Activated CD8-positive, alpha-beta memory T cell treated with anti-CD3 and anti-CD28 coated beads, Interleukin-2, amount 50 U/mL, for 48 hours (primary cell): ENCODE results near the gene PLXNA4.

Experiments
- DNase-seq: peaks from one replicate; pipeline ENCODE4 v3.0.0-alpha.2; 2020

PLXNA4 gene

GRCh38 chr7:132464740-132465139 is 111.5 kb downstream of the PLXNA4 start:
- DNase-seq, result no peak

DNA sequence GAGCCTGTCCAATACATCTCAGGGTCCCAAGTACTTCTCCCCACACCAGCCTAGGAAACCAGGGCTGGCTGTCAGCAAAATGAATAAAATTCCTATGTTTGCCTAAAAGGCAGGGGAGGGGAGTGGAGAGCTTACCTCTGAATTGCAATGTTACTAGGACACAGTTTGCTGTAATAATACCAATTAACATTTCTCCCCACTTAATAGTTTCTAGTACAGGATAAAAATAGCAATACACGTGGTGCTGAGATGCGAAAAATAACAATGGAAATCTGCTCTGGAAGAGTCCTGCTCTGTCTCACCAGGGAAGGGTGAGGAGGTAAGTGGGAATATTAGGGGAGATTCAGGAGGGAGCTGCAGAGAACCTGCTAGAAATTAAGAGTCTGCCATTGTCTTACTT is 112.3 kb downstream of the PLXNA4 start:
- no peak for DNase-seq

DNA sequence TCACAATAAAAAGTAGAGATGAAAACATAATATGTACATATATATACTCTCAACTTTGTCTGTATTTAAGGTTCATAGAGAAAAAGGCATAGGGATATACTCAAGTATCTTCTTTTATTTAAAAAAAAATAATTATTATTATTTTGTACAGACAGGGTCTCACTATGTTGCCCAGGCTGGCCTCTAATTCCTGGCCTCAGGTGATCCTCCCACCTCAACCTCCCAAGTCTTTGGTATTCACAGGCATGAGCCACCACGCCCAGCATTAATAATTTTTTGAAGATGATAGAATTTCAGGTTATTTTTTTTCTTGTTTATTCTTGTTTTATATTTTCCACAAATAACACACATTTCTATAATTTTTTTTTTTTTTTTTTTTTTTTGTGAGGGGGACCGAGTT is 113.8 kb downstream of the PLXNA4 start:
- DNase-seq, result no peak

DNA sequence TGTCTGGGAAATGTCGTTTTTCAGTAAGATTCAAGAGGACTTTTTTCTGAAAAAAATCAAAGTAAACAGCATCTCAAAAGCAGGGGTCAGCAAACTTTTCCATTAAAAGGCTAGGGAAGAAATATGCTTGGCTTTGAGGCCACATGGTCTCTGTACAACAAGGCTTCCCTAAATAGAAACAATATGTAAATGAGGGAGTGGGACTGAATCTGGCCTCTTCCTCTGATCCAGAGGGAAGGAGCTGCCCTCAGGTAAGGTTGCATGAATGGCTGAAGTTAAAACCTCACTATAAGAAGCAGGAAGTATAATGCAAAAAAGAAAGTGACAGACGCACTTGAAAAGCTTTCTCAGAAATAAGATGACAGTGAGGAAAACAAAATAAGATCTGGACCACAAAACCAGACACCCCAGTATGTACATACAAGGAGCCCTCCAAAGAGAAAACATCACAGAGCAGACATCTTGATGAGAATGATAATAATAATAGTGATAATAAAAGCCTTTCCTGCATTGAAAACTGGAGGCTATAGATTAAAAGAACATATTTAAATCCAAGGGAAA is 115.2 kb downstream of the PLXNA4 start:
- DNase-seq, result no peak

DNA sequence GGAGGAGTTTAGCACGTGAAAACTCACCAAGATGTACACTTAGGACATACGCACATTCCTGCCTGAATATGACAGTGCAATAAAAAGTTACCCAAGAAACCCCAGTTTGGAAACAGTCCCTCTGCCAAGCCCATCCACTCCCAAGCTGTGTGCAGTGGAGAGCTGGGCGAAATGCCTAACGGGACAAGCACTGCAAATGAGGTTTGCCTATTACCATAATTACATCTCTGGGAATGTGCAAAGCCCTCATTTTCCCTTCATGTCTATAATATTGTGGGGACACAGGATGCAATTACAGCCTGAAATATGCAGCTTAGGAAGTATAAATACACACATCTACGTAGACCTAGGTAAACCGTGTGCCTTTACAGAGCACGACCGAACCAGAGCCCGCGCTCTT is 117.5 kb downstream of the PLXNA4 start:
- no peak for DNase-seq

DNA sequence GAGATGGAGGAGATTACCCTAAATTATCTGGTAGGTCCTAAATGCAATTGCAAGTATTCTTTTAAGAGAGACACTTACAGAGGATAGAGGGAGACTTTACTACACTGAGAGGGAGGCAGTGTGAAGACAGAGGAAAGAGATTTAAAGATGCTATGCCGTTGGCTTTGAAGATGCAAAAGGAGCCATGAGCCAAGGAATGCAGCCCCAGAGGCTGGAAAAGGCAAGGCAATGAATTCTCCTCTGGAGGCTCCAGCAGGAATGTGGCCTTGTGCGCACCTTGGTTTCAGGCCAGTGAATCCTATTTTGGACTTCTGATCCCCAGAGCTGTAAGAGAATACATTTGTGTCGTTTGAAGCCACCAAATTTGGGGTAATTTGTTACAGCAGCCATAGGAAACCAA is 118.6 kb downstream of the PLXNA4 start:
- no peak for DNase-seq

GRCh38 chr7:132456418-132456817 is 119.9 kb downstream of the PLXNA4 start:
- no peak for DNase-seq

GRCh38 chr7:132455378-132455777 is 120.9 kb downstream of the PLXNA4 start:
- DNase-seq, result no peak

GRCh38 chr7:132453826-132454225 is 122.4 kb downstream of the PLXNA4 start:
- no peak for DNase-seq

DNA sequence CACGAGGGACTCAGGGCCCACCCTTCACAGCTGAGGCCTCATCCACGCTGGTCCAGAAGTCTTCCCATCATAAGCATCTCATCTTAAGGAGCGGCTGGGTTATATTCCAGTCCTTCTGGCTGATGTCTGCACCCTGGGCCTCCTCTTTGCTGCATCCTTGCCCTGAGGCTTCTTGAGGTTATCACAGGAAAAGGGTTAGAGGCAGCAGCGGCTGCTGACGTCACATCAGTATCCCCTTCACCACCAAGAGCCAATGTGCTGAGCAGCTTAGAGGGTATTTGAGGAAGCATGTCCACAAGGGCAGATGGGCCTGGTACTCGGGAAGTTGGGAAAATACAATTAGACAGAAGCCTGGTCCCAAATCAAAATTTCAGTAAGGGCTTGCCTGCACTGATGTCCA is 125.1 kb downstream of the PLXNA4 start:
- DNase-seq, result no peak

DNA sequence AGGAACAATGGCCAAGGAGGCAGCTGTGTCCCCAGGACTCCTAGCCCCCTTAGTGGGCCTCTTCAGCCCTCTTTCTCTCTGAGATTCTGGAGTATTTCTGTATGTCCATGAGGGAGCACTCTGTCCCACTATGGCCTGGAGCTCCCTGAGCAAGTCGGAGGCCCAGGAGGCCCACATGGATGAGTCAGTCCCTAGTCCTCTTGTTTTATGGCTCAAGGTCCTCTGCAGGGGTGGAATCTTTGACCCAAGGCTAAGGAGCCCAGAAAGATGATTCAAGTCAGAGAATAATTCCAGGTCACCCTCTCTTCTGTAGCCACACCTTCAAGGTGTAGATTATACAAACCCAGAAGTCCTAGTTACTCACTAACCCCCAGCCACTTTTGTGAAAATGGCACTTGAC is 125.6 kb downstream of the PLXNA4 start:
- no peak for DNase-seq

- no peak for DNase-seq
These were observed 126.1 kb downstream of the PLXNA4 start for GRCh38 chr7:132450188-132450587.

DNA sequence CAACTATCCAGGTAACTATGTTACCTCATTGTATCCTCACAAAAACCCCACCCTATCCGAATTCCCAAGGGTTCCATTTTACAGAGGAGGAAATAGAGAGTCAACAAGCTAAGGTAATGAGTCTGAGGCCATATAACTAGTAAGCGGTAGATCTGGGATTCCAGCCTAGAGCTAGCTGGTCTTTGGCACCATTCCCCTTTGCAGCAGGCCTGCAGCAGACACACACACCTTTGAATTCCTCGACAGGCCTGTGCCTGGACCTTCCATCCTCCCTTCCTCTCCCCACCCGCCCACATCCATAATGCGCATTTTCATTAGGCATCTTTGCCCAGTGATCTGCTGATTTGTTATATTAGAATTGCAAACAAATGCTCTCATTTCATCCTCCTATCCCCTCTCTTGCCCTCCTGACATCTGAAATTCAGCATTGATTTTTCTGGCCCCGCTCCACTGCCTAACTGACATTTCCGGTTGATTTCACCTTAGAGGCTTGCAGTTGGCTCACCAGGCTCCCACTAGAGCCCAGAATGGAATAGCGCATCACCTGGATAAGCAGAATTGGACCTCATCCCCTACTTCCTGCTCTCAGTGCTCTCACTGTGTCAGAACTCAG is 129.5 kb downstream of the PLXNA4 start:
- no peak for DNase-seq

DNA sequence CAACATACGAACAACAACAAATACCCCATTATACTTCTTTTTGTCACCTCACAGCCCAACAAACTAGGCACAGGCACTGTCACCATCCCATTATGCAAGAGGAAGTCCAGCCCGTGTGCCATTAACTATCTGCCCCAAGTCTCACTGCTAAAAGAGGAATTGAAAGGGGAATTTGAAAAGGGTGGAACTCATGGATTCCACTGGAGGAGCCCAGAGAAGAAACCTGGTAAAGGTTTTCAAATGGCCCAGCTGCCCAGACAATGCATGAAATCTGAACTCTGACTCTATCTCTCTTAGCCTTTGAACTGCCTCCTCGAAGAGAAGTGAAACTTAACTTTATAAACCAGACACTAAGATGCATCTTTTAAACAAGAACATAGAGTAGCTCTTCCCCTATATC is 130.0 kb downstream of the PLXNA4 start:
- no peak for DNase-seq

DNA sequence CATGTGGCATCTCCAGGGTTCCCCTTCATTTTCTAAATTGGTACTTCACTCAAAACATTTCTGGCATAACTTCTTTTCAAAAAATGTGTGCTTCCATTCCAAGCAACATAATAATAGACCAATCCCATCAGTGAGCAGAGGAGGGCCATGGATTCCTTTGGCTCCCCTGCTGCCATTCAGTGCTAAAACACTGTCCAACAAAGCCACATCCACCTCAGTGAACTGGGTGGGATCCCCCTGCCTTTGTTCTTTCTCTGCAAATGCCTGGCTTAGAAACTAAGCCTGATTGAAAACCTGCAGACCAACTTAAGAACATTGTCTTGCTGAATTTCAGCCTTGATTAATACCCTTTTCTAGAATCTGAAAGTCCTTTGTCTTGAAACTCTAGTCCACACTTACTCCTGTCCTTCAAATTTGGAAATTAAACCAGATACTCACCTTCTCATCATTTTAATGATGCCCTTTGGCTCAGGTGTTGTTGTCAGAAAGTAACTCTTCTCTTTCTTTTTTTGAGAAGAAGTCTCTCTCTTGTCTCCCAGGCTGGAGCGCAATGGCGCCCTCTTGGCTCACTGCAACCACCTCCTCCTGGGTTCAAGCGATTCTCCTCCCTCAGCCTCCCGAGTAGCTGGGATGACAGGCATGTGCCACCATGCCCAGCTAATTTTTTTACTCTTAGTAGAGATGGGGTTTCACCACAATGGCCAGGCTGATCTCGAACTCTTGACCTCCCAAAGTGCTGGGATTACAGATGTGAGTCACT is 132.3 kb downstream of the PLXNA4 start:
- DNase-seq, result no peak

- no peak for DNase-seq
These were observed 134.3 kb downstream of the PLXNA4 start for GRCh38 chr7:132441935-132442334.

DNA sequence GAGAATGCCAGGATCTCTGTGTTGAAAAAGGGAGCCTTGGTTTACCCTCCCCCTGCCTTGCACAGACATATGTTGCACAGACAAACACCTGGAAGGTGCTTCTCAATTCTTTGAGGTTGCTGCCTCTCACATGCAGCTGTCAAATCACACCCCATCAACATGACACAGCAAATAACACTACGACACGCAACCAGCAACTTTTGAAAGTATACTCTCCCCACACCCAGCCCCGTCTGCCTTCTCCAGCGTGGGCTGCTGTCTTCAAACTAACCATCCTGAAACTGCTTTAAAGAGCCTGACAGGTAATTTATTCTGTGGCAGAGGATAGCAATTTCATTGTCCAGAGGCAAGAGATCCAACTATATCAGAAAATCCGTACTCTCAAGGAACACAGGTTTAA is 136.1 kb downstream of the PLXNA4 start:
- no peak for DNase-seq

GRCh38 chr7:132438926-132439325 is 137.3 kb downstream of the PLXNA4 start:
- no peak for DNase-seq

DNA sequence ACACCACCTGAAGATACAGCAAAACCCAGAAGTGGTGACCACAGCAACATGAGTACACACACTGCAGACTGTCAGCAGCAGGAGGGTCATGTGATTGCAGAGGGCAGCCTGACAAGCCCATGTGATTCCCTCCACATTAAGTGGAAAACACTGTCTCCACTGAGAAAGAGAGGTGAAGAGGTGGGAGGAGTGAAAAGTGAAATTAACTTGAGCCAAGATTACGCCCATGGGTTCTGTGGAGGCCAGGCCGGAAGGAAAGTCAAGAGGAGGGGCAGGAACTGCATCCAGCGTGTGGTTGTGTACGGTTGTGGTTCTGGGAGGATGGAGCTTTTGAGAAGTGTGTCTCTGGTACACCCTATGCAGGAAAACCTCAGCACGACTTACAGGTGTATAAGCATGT is 138.5 kb downstream of the PLXNA4 start:
- DNase-seq, result no peak

DNA sequence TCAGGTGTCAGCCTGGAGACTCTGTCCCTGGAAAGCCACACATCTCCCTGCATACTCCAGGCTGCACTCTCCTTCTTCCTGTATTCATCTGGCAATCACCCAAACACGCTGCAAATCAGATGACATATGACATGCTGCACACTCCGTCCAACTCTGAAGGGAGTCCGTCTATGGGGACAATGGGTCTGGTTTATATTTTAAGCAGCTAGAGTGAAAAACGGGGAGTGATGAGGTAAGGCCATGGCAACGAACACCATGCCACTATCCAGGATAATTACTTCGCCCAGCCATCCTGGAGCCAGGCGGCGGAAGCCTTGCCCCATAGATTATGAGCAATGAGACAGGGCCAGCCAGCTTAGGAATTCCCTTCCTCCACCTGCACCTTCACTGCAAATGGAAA is 140.1 kb downstream of the PLXNA4 start:
- DNase-seq, result no peak

GRCh38 chr7:132435016-132435990 is 141.0 kb downstream of the PLXNA4 start:
- no peak for DNase-seq

DNA sequence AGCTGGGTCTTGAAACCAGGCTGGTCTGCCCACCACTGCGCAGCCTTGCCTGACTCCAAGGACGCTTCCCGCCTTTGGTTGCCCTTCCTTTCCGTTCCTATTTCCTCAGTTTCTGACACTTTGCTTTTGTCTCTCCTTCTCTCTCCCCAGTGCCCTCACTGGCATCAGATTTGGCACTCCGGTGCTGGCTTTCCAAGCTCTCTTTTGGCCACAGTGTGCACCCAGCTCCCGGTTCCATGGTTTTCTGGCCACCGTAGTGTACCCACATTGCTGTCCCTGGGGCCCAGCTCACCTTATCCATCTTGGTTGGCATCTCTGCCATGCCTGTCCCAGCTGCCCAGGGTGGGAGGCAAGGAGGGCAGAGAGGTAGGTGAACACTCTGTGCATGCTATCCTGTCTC is 142.2 kb downstream of the PLXNA4 start:
- DNase-seq, result no peak

DNA sequence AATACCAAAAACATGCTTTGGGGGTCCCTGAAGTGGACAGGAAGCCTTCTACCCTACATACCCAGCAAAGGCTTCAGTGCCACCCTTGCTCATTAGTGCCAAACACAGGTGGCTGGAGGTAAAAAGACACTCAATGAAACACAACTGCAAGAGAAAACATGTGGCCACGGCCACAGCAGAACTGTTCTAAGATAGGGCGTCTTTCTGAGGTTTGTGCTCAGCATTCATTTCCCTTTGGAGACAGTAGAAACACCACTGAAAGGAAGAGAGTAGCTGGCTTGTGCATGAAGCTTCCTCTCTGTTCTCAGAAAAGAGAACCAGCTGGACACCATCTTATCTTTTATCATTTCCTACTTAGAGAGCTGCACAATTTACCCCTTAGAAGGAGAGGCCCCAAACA is 143.0 kb downstream of the PLXNA4 start:
- no peak for DNase-seq
